H1 (cell line): ENCODE data around the gene BRD1. TPM values are rescaled to one million over a fixed set of nuclear protein-coding genes. Genes with fewer than 3 reads are reported as not detected.

Experiments
- CTCF ChIA-PET: fragments of 300-600 bp; sonication (Branson Sonifier 250); formaldehyde crosslinking; loops from one replicate; lab custom pipeline; 2021; ENCODE audit not compliant: partially characterized antibody; lab: Charles Lee
- POLR2A ChIA-PET: fragments of 300-600 bp; sonication (Branson Sonifier 250); formaldehyde crosslinking; loops from one replicate; lab custom pipeline; 2021; ENCODE audit warnings: inconsistent platforms; ENCODE audit not compliant: partially characterized antibody; lab: Charles Lee
- DNase-seq, 2 experiments: peaks; one replicate each; pipeline versions ENCODE4 v3.0.0 to v3.0.0-alpha.2; 2010 to 2022; ENCODE audit warnings: low spot score in 2 of 2, low read depth in 1 of 2, mixed read lengths in 1 of 2
- FAIRE-seq: peaks from 2 replicates; lab custom pipeline; 2011; peaks lifted over from hg19 to GRCh38; lab: Jason Lieb, UNC
- H2AFZ ChIP-seq: 2 replicates; pipeline ENCODE4 v1.8.1; 2012; ENCODE audit warnings: low read length, inconsistent platforms
- H2AK5ac ChIP-seq: 2 replicates; pipeline ENCODE4 v1.6.1; 2013; ENCODE audit warnings: low read depth, low read length
- H2BK120ac ChIP-seq: replicated peaks from 2 replicates; pipeline ENCODE3; 2013; ENCODE audit warnings: low read depth, low read length, inconsistent platforms
- H2BK12ac ChIP-seq: 2 replicates; pipeline ENCODE4 v1.6.1; 2013; ENCODE audit warnings: low read depth, low read length
- H2BK15ac ChIP-seq: 2 replicates; pipeline ENCODE4 v1.6.1; 2013; ENCODE audit warnings: low read length
- H2BK20ac ChIP-seq: 2 replicates; pipeline ENCODE4 v1.6.1; 2013; ENCODE audit warnings: low read length
- H2BK5ac ChIP-seq: 2 replicates; pipeline ENCODE4 v1.6.1; 2013; ENCODE audit warnings: low read depth, low read length
- H3K14ac ChIP-seq: 2 replicates; pipeline ENCODE4 v1.6.1; 2013; ENCODE audit warnings: inconsistent platforms; ENCODE audit not compliant: insufficient read length
- H3K18ac ChIP-seq: 2 replicates; pipeline ENCODE4 v1.6.1; 2013; ENCODE audit warnings: low read length; ENCODE audit errors: extremely low read depth
- H3K23ac ChIP-seq: 2 replicates; pipeline ENCODE4 v1.6.1; 2013; ENCODE audit warnings: inconsistent platforms; ENCODE audit not compliant: insufficient read length
- H3K23me2 ChIP-seq: 2 replicates; pipeline ENCODE4 v1.6.1; 2013; ENCODE audit warnings: low read depth, low read length
- H3K27ac ChIP-seq: 2 replicates; pipeline ENCODE4 v1.6.1; 2011; ENCODE audit warnings: low read depth, low read length, inconsistent platforms
- H3K27me3 ChIP-seq, 4 experiments: replicated peaks in 1 of 4; 1 replicate in 1 of 4; 2 replicates in 3 of 4; pipeline versions ENCODE4 v1.6.1 to v1.8.1; 2011 to 2013; ENCODE audit warnings: low read length in 3 of 4, mild to moderate bottlenecking in 3 of 4, inconsistent platforms in 2 of 4, mixed read lengths in 2 of 4, moderate library complexity in 1 of 4; ENCODE audit not compliant: control insufficient read depth in 3 of 4, insufficient read depth in 3 of 4; ENCODE audit errors: extremely low read depth in 1 of 4
- H3K36me3 ChIP-seq, 4 experiments: 2 replicates each; pipeline versions ENCODE4 v1.6.1 to v1.8.1; 2011 to 2013; ENCODE audit warnings: mild to moderate bottlenecking in 4 of 4, low read length in 3 of 4, moderate library complexity in 2 of 4, control low read depth in 1 of 4, inconsistent platforms in 1 of 4; ENCODE audit not compliant: insufficient read depth in 4 of 4, control insufficient read depth in 2 of 4
- H3K4ac ChIP-seq: replicated peaks from 2 replicates; pipeline ENCODE3; 2013; ENCODE audit warnings: low read length, low read depth, mixed read lengths, inconsistent platforms; ENCODE audit not compliant: insufficient read length
- H3K4me1 ChIP-seq, 4 experiments: replicated peaks in 1 of 4; 1 replicate in 1 of 4; 2 replicates in 3 of 4; pipeline versions ENCODE4 v1.6.1 to v1.8.1; 2011 to 2013; ENCODE audit warnings: low read length in 3 of 4, inconsistent platforms in 2 of 4, mixed read lengths in 1 of 4; ENCODE audit not compliant: insufficient read depth in 4 of 4, control insufficient read depth in 3 of 4
- H3K4me2 ChIP-seq, 2 experiments: 2 replicates each; pipeline versions ENCODE4 v1.6.1 to v1.8.1; 2011 to 2013; ENCODE audit warnings: low read depth in 2 of 2, low read length in 2 of 2, control low read depth in 1 of 2, inconsistent platforms in 1 of 2, mild to moderate bottlenecking in 1 of 2; ENCODE audit not compliant: insufficient read depth in 1 of 2
- H3K4me3 ChIP-seq, 4 experiments: fragments of 200-600, 300-600 bp in 1 of 4; sonication (generic), shearing (Covaris generic), sonication (Bioruptor Twin) in 1 of 4; 2 replicates each; pipeline versions ENCODE4 v1.5.1 to v1.8.1; 2011 to 2016; ENCODE audit warnings: low read length in 4 of 4, low read depth in 3 of 4, control low read depth in 2 of 4, inconsistent platforms in 2 of 4, mild to moderate bottlenecking in 2 of 4, mixed read lengths in 1 of 4, moderate library complexity in 1 of 4; ENCODE audit not compliant: insufficient read depth in 2 of 4; ENCODE audit errors: extremely low read depth in 1 of 4
- H3K56ac ChIP-seq: replicated peaks from 2 replicates; pipeline ENCODE3; 2013; ENCODE audit warnings: low read depth, mild to moderate bottlenecking, mixed read lengths, low read length, inconsistent platforms; ENCODE audit not compliant: insufficient read length
- H3K79me1 ChIP-seq: 2 replicates; pipeline ENCODE4 v1.6.1; 2013; ENCODE audit warnings: low read depth, low read length, control low read depth
- H3K79me2 ChIP-seq, 2 experiments: 2 replicates each; pipeline versions ENCODE4 v1.6.1 to v1.8.1; 2012 to 2013; ENCODE audit warnings: low read length in 2 of 2, mild to moderate bottlenecking in 2 of 2, inconsistent platforms in 1 of 2; ENCODE audit not compliant: insufficient read depth in 2 of 2, control insufficient read depth in 1 of 2
- H3K9ac ChIP-seq, 4 experiments: replicated peaks in 1 of 4; 1 replicate in 1 of 4; 2 replicates in 3 of 4; pipeline versions ENCODE4 v1.6.1 to v1.8.1; 2011 to 2013; ENCODE audit warnings: low read depth in 3 of 4, low read length in 3 of 4, control low read depth in 2 of 4, mild to moderate bottlenecking in 2 of 4, moderate library complexity in 2 of 4, inconsistent platforms in 1 of 4; ENCODE audit errors: extremely low read depth in 1 of 4
- H3K9me3 ChIP-seq, 2 experiments: 2 replicates each; pipeline versions ENCODE4 v1.6.1 to v1.8.1; 2012 to 2013; ENCODE audit warnings: mild to moderate bottlenecking in 2 of 2, moderate library complexity in 2 of 2, control low read depth in 1 of 2, inconsistent platforms in 1 of 2, low read depth in 1 of 2, low read length in 1 of 2, mixed read lengths in 1 of 2; ENCODE audit not compliant: insufficient read depth in 2 of 2
- H4K20me1 ChIP-seq, 2 experiments: replicated peaks in 1 of 2; 2 replicates each; pipeline versions ENCODE3 to v1.8.1; 2011 to 2013; ENCODE audit warnings: inconsistent platforms in 2 of 2, low read length in 2 of 2, mild to moderate bottlenecking in 1 of 2; ENCODE audit not compliant: insufficient read depth in 2 of 2, control insufficient read depth in 1 of 2
- H4K5ac ChIP-seq: 2 replicates; pipeline ENCODE4 v1.6.1; 2013; ENCODE audit warnings: low read length, low read depth, mixed read lengths, inconsistent platforms; ENCODE audit not compliant: insufficient read length
- H4K8ac ChIP-seq: 2 replicates; pipeline ENCODE4 v1.8.0; 2013; ENCODE audit warnings: mild to moderate bottlenecking, moderate library complexity, low read length, inconsistent platforms; ENCODE audit not compliant: insufficient read depth; ENCODE audit errors: extremely low read depth
- H4K91ac ChIP-seq: replicated peaks from 2 replicates; pipeline ENCODE3; 2013; ENCODE audit warnings: low read length, mixed read lengths, inconsistent platforms; ENCODE audit not compliant: insufficient read length
- CHD2 ChIP-seq: IDR thresholded peaks from 2 replicates; pipeline ENCODE4 v1.6.1; 2012; ENCODE audit warnings: low read length, improper control_type of control experiment
- EZH2 ChIP-seq: fragments of 200-600 bp; sonication (generic); IDR thresholded peaks from 2 replicates; pipeline ENCODE4 v1.7.1; 2012; ENCODE audit warnings: low read depth, mild to moderate bottlenecking, moderate library complexity, low read length, inconsistent platforms; ENCODE audit not compliant: severe bottlenecking
- HDAC2 ChIP-seq, 2 experiments: fragments of 300-600 bp in 1 of 2; sonication (generic) in 1 of 2; IDR thresholded peaks; 2 replicates each; pipeline ENCODE4 v1.6.1; 2011 to 2012; ENCODE audit warnings: low read depth in 2 of 2, low read length in 2 of 2, mild to moderate bottlenecking in 2 of 2, moderate library complexity in 2 of 2, borderline replicate concordance in 1 of 2, inconsistent platforms in 1 of 2
- MAFK ChIP-seq: IDR thresholded peaks from 2 replicates; pipeline ENCODE4 v1.6.1; 2012; ENCODE audit warnings: low read depth, mild to moderate bottlenecking, improper control_type of control experiment, low read length
- NANOG ChIP-seq: IDR thresholded peaks from 2 replicates; pipeline ENCODE4 v1.6.1; 2011; ENCODE audit warnings: low read length, low read depth, mild to moderate bottlenecking, inconsistent platforms; ENCODE audit not compliant: insufficient read depth, poor library complexity, severe bottlenecking
- PHF8 ChIP-seq: fragments of 200-600 bp; sonication (generic); conservative IDR thresholded peaks from 2 replicates; pipeline ENCODE4 v1.7.1; 2012; ENCODE audit warnings: low read depth, mild to moderate bottlenecking, inconsistent platforms, low read length, moderate library complexity
- RAD21 ChIP-seq, 2 experiments: IDR thresholded peaks in 1 of 2; conservative IDR thresholded peaks in 1 of 2; 2 replicates each; pipeline ENCODE4 v1.6.1; 2011; ENCODE audit warnings: low read depth in 2 of 2, low read length in 2 of 2, improper control_type of control experiment in 1 of 2, inconsistent platforms in 1 of 2, mild to moderate bottlenecking in 1 of 2, moderate library complexity in 1 of 2
- SIRT6 ChIP-seq: IDR thresholded peaks from one replicate; pipeline ENCODE4 v1.7.1; 2012; ENCODE audit warnings: low read length, inconsistent platforms
- SP1 ChIP-seq: IDR thresholded peaks from 2 replicates; pipeline ENCODE4 v1.6.1; 2011; ENCODE audit warnings: low read depth, low read length
- TAF1 ChIP-seq: IDR thresholded peaks from 2 replicates; pipeline ENCODE4 v1.6.1; 2011; ENCODE audit warnings: mild to moderate bottlenecking, low read depth, low read length
- TEAD4 ChIP-seq: IDR thresholded peaks from 2 replicates; pipeline ENCODE4 v1.6.1; 2012; ENCODE audit warnings: low read depth, low read length, inconsistent platforms, mixed read lengths
- WGBS, 2 experiments: shearing (Covaris generic) in 1 of 2; methylation state at CpG; one replicate each; pipeline versions ENCODE4 v1.1.6 to v1.1.7; 2013 to 2015; ENCODE audit warnings: low lambda C conversion rate in 2 of 2, mixed read lengths in 2 of 2, inconsistent platforms in 1 of 2, low coverage in 1 of 2, missing lambda C conversion rate in 1 of 2; ENCODE audit not compliant: insufficient replicate concordance in 2 of 2, insufficient coverage in 1 of 2, insufficient read length in 1 of 2; ENCODE audit errors: extremely low coverage in 1 of 2, missing lambda C conversion rate in 1 of 2; 5-methylcytosine and 5-hydroxymethylcytosine counted together
- polyA plus RNA-seq, 7 experiments: library from polyadenylated mRNA; depleted of rRNA in 3 of 7; stranded (reverse) in 5 of 7; unstranded in 2 of 7; fragments of >200 nt in 5 of 7; fragments of 200-250 nt in 2 of 7; gene quantifications; 1 replicate in 5 of 7; 2 replicates in 1 of 7; 4 replicates in 1 of 7; pipeline versions ENCODE4 v1.2.1 to v1.2.3, GENCODE V29; 2011 to 2013; ENCODE audit warnings: missing spikeins in 2 of 7, mixed read lengths in 2 of 7
- total RNA-seq: library from RNA; stranded (reverse); fragmentation: NEBNext Ultra II Directional; extraction: Animal tissue kit (Norgen Biotek cat#: 25700); gene quantifications from 2 replicates; pipeline ENCODE4 v1.2.1, GENCODE V29; 2021

Gene BRD1
- total and polyA plus RNA-seq, 2 of the 8 experiments (the other 6 are each of a cell fraction or from before 2014, with no cell fraction given): 6.8 to 34.0 TPM

DNA sequence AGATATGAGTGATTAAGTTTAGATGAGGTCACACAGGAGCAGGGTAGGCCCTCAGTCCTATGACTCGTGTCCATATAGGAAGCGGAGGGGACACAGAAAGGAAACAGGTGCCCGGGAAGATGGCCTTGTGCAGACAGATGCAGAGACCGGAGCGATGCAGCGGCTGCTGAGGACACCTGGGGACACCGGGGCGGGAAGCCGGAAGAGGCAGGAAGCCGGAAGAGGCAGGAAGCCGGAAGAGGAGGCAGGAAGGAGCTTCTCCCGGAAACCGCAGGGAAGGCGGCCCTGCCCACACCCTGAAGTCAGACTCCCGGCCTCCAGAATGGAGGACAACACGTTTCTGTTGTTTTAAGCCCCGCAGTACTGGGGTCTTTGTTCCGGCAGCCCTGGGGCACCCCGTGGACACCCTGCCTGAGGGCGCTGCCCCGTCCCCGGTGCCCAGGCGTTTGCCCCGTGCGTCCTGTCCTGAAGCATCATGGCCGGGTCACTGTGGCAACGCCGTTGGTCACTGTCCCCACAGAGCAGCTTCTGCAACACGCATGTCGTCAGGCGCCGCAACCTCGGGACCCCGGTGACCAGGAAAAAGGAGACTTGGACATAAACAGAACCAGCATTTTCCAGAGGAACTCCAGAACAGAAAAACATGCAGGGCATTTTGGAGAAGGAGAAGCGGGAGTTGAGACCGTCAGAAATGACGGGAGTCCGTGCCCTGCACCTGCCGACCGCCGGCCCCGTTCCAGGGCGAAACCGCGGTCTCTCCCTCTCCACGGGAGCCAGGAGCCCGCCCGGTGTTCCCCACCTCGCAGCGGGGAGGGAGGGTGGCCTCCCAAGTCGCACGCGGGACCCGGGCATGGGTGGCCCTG is 103.4 kb downstream of the BRD1 start:
- no peak overlapping the region for H4K91ac ChIP-seq
- no peak overlapping the region for H3K27ac ChIP-seq
- no peak overlapping the region for H2BK20ac ChIP-seq
- H3K9me3 ChIP-seq: no peaks in the 10 kb centered on the region
- H3K18ac ChIP-seq: no peak overlapping the region
- H2AK5ac ChIP-seq: no peak overlapping the region
- no peaks in the 10 kb centered on the region for H3K36me3 ChIP-seq
- no peak overlapping the region for H2BK120ac ChIP-seq
- no peaks in the 10 kb centered on the region for H4K20me1 ChIP-seq
- DNase-seq: peak in 1 of 2 experiments; percentile 70
- no peak for FAIRE-seq
- peak overlapping the region; percentile 1 to 63; a peak in 3 of 4 replicates for H3K4me2 ChIP-seq
- no peak overlapping the region for H2BK15ac ChIP-seq
- peaks cover 3 to 20% (median 14%) of the 10 kb centered on the region in 4 experiments; a peak in 5 of 7 replicates for H3K27me3 ChIP-seq
- H2BK12ac ChIP-seq: no peak overlapping the region
- no peak overlapping the region for H3K23ac ChIP-seq
- no peaks in the 10 kb centered on the region; a peak in 1 of 7 replicates for H3K4me1 ChIP-seq
- POLR2A ChIA-PET: interaction anchor here (1.1 kb wide), 1 partner anchor 11 kb away, joined by 3 read pairs; no protein-coding TSS in a partner anchor
- H4K5ac ChIP-seq: no peak overlapping the region
- no peak overlapping the region for H3K14ac ChIP-seq
- H3K56ac ChIP-seq: no peak overlapping the region
- 73% methylated on average over 34 of the region's 54 CpGs; no CpG with 5 or more reads in 1 of the 2 experiments for WGBS, 2 experiments
- no peaks in the 10 kb centered on the region for H3K79me2 ChIP-seq
- no peak overlapping the region for H3K4ac ChIP-seq
- H3K79me1 ChIP-seq: no peaks in the 10 kb centered on the region
- no peak overlapping the region for H2BK5ac ChIP-seq
- H3K23me2 ChIP-seq: no peaks in the 10 kb centered on the region
- no peak overlapping the region for H3K9ac ChIP-seq
- CTCF ChIA-PET: interaction anchor here (0.6 to 1.7 kb wide), 12 partner anchors 10 to 798 kb away, joined by 3 to 6 read pairs (median 3); no protein-coding TSS in a partner anchor
- H4K8ac ChIP-seq: peak overlapping the region; percentile 80; the same call in 1 of the 2 replicates
- 0 out of 2 replicates have a peak overlapping the region, but pooled peaks have one; percentile 11 for H2AFZ ChIP-seq
- H3K4me3 ChIP-seq: peak overlapping the region in 3 of 4 experiments; percentile 23 to 52 (median 29); a peak in 5 of 8 replicates
- TF ChIP-seq EZH2 (no peak), RAD21 (IDR thresholded peaks at IDR 0.05 in 1 of 2, conservative IDR thresholded peaks at IDR 0.05 in 1 of 2; ENCODE audit: low read depth in 2 of 2, low read length in 2 of 2) (no peak), SP1 (no peak), TAF1 (no peak), PHF8 (no peak), TEAD4 (no peak), NANOG (no peak), HDAC2 (IDR thresholded peaks at IDR 0.05; ENCODE audit: borderline replicate concordance in 1 of 2, low read depth in 2 of 2, low read length in 2 of 2) (no peak), CHD2 (no peak), MAFK (no peak), SIRT6 (no peak)
